Superior temporal gyrus (tissue), 1 donor: ENCODE data around the gene LDHB.
"Not testable (repeated sequence)": the region's sequence is repeated elsewhere in the genome, so short reads cannot be mapped to it uniquely, and the experiment has no call there.

ENCODE experiments used
- DNase-seq: peaks from one replicate; pipeline ENCODE4 v3.0.0-alpha.2; 2016; ENCODE audit errors: extremely low spot score

LDHB gene

GRCh38 chr12:21661396-21662093 lies 3.9 kb upstream of the LDHB start:
- DNase-seq: not testable (repeated sequence)

DNA sequence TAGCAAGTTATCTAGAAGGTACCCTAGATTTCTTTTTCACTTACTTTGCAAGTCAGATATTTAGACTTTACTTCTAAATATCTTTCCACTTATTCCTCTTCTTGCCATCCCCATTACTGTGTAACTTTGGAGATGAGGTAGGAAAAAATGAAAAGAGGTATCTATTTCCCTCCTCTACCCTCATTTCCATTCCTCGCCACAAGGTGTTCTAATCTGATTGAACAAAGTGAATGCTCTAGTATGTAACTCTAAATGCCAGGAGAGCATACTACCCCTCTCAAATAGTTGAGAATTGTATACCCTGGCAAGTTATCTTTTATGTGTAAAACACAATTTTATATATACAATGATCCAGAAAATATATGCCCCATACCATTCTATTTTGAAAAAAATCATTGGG lies 1.7 kb upstream of the LDHB start:
- no peak for DNase-seq

DNA sequence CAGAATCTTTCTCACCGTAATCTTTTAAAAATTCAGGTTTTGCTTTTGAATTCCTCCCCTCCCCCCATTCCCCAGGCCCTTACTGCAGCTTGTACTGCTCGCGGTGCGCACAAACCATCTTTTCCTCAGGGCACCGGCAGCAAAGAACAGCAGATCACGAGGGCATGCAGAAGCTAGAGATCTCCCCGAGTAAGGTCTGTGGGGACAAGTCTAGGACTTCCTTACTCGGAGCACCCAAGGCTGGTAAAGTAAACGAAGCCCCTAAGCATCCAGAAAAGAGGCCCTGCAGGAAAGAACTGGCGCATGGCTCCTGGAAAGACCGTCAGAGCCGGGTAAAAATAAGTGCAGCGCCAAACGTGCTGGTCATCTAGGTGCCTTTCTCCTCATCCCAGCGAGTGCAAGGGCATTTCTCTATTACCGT lies 727 bp downstream of the LDHB start:
- DNase-seq: peak; percentile 72

DNA sequence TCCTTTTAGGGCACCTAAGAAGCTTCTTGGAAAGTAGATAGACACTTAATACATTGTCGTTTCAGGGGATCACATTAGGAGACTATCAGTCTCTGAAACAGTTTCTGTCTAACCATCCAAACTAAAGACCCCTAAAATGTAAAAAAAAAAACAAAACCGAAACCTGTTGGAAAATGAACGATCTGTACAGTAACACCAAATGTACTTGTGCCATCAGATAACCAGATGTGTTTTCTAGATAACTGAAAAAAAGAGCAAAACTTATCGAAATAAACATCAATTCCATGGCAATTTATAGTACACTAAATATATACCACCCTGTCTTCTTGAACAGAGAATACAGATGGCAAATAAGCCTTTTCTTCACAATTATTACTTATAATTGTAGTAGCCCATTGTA lies 2.1 kb downstream of the LDHB start:
- no peak for DNase-seq

DNA sequence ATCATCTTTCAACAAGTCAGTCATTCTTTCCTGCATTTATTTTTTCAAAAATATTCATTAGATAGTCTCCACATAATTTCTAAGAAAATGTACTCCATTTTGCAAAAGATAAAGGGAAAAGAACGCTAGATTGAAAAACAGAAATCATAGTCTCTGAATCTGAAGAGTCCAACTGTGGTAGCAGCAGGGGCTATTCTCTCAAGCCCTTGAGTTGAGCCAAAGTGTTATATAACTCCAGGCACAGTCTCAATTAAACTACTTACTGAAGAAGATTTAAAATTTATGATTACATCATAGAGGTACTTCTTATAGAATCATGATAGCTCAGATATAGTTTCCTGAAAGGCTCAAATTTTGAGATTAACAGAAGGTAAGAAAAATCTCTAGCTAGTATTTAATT lies 5.8 kb downstream of the LDHB start:
- no peak for DNase-seq

DNA sequence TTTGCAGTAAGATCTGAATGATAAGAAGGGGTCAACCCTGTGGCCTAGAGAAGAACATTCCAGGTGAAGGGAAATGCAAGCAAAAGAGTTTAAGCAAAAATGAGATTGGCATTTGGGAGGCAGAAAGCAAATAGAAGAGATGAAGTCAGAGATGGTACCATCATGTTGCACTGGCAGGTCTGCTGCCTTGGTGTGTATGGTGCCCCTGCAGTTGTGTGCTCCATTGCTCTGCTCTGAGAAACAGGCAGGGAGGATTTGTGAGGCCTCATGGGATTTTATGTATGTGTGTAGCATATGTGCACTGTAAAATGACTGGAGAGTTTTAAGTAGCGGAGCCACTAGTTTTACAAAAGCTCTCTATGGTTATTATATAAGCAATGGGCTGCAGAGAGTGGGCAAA lies 6.6 kb downstream of the LDHB start:
- no peak for DNase-seq

DNA sequence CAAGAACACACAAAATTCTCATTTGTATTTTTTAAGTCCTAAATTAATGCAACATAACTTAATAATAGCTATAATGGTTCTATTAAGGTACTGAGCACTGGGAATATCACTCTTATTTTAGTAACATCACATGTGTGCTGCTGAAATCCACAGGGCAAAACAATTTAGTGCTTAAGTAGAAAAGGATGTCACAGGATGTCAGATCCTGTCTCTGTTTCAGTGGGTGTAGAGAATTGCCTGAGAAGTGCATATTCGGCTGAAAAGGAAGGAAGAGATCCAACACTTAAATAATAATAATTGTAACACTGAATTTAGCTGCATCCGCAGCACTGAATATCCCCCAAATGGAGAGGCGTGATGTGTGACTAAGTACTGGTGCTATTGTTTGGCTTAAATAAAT lies 8.6 kb downstream of the LDHB start:
- DNase-seq: no peak

- DNase-seq: no peak
These were observed 9.3 kb downstream of the LDHB start for GRCh38 chr12:21648378-21648777.

DNA sequence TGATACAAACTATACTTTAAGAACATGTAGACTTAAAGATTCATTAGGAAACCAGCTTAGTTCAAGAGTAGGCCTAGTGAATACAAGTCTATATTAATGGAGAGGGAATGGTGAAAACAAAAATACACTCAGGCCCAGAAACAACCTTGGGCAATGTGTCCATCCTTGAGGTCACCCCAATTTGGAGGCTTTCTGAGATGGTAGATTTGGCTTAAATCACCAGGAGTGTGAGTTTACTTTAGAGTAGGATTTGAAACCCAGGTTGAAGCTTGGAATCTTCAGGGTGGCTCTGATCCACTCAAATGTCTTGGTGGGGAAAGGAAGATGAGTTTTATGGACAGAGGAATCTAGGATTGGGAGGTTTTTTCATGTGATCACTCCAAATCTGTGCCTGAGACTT lies 10.5 kb downstream of the LDHB start:
- no peak for DNase-seq

DNA sequence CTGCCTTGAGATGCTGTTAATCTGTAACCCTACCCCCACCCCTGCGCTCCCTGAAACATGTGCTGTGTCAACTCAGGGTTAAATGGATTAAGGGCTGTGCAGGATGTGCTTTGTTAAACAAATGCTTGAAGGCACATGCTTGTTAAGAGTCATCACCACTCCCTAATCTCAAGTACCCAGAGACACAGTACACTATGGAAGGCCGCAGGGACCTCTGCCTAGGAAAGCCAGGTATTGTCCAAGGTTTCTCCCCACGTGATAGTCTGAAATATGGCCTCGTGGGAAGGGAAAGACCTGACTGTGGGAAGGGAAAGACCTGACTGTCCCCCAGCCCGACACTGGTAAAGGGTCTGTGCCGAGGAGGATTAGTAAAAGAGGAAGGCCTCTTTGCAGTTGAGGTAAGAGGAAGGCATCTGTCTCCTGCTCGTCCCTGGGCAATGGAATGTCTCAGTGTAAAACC lies 12.6 kb downstream of the LDHB start:
- not testable (repeated sequence) for DNase-seq

- no peak for DNase-seq
These were observed 13.1 kb downstream of the LDHB start for GRCh38 chr12:21644516-21644915.

- no peak for DNase-seq
These were observed 13.9 kb downstream of the LDHB start for GRCh38 chr12:21643758-21644157.

- no peak for DNase-seq
These were observed 14.8 kb downstream of the LDHB start for GRCh38 chr12:21642707-21643389.

DNA sequence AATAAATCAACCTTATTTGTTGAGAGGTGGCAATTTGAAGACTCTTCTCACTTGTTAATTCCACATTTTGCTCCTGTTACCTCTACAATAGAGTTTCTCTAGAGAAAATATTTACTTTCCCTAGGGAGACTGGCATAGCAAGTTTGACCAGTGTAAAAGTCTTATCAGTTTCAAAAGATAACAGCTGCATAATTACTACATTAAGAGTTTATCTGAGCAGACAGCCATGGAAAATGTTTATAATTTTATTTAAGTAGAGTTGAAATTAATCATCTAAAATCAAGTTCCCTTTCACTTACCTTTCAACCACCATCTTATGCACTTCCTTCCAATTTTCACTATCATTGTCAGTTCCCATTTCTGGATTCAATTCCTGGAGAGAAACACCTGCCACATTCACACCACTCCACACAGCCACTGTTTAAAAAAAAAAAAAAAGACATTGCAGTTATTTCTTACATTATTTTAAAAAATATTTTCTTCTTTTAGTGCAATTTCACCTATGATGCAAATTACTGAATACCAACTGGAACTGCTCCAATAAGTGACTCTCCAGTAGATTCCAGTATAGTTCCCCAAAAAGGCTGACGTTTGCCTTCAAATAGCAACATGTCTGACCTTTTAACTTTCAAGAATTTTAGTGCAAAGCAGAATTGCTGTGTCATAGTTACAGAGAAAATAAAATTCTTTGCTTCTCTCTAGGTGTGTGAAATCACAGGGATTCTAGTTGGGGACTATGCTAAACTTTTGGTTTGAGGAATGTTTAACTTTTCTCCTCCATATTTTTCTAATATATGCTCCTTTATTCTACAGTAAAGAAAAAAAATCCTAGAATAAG lies 19.4 kb downstream of the LDHB start:
- DNase-seq: no peak

GRCh38 chr12:21634245-21634644 lies 23.4 kb downstream of the LDHB start:
- DNase-seq: no peak

DNA sequence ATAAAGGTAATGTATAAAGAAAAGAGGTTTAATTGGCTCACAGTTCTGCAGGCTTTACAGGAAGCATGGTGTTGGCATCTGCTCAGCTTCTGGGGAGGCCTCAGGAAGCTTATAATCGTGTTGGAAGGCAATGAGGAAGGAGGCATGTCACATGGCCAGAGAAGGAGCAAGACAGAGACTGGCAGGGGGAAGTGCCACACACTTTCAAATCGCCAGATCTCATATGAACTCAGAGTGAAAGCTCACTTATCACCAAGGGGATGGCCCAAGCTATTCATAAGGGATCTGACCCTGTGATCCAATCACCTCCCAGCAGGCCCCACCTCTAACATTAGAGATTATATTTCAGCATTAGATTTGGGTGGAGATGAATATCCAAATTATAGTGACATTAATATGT lies 26.3 kb downstream of the LDHB start:
- DNase-seq: no peak

DNA sequence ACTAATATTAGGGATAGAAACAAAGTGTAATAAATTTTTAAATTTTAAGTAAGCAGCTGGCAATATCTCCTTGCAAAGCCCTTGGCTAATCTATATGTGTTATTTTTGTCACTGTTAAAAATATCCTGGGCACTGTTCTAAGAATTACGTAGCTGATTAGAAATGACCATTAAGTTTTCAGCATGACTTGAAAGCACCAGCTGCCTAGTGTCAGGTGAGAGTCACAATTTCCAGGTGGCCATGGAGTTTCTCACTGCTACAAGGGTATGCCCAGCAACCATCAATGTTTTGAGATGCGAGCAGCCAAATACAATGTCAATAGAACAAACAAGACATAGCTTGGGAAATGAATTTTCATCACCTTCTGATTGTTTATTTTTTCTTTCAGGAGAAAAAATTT lies 29.7 kb downstream of the LDHB start:
- DNase-seq: no peak

- no peak for DNase-seq
These were observed 39.1 kb downstream of the LDHB start for GRCh38 chr12:21618566-21618965.

- no peak for DNase-seq
These were observed 40.6 kb downstream of the LDHB start for GRCh38 chr12:21617030-21617429.

GRCh38 chr12:21615431-21615830 lies 42.2 kb downstream of the LDHB start:
- no peak for DNase-seq

DNA sequence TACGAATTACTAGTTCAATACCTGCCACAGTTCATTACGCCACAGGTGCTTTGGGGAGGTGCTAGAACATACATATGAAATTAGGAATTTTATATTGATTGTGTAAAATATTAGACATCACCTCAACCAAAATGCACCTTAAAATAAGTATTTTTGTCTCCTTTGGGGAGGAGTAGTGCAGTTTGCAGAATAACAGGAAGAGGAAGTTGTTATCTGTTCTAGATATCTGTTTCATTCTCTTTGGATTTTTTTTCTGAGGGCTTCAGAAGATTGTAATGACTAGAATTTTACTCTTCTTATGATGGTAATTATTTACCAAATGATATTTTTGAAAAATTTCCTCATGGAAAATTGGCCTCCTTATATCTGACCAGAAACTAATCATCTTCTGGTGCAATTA lies 43.1 kb downstream of the LDHB start:
- no peak for DNase-seq

- DNase-seq: no peak
These were observed 43.7 kb downstream of the LDHB start for GRCh38 chr12:21613931-21614330.

- no peak for DNase-seq
These were observed 49.4 kb downstream of the LDHB start for GRCh38 chr12:21608196-21608595.
